HFFc6 (cell line): ENCODE results near the gene PFDN5. TPM values are rescaled to one million over a fixed set of nuclear protein-coding genes. Genes with fewer than 3 reads are reported as not detected.
"Not testable (repeated sequence)": the region's sequence is repeated elsewhere in the genome, so short reads cannot be mapped to it uniquely, and the experiment has no call there.

ENCODE experiments used
- DNase-seq: peaks from one replicate; pipeline ENCODE4 v3.0.0-alpha.2; 2018
- H3K27ac Mint-ChIP-seq: 2 replicates; pipeline ENCODE4 v1.8.0; 2020; ENCODE audit warnings: mild to moderate bottlenecking, mixed read lengths
- H3K27me3 Mint-ChIP-seq: 2 replicates; pipeline ENCODE4 v1.8.0; 2021; ENCODE audit warnings: mild to moderate bottlenecking, moderate library complexity, mixed read lengths; ENCODE audit not compliant: insufficient read depth
- H3K36me3 Mint-ChIP-seq: 2 replicates; pipeline ENCODE4 v1.8.0; 2021; ENCODE audit warnings: low read depth, mixed read lengths
- H3K4me1 Mint-ChIP-seq: 2 replicates; pipeline ENCODE4 v1.8.0; 2020; ENCODE audit warnings: low read depth, mixed read lengths
- H3K4me3 Mint-ChIP-seq: 2 replicates; pipeline ENCODE4 v1.8.0; 2020; ENCODE audit warnings: mild to moderate bottlenecking, moderate library complexity, mixed read lengths
- H3K9me3 Mint-ChIP-seq: 2 replicates; pipeline ENCODE4 v1.8.0; 2020; ENCODE audit warnings: mild to moderate bottlenecking, mixed read lengths
- total RNA-seq, 6 experiments: library from RNA; stranded (reverse); fragmentation: NEBNext Ultra II Directional; extraction: Animal tissue kit (Norgen Biotek cat#: 25700); gene quantifications; 2 replicates in 1 of 6; 3 replicates in 5 of 6; pipeline ENCODE4 v1.2.3, GENCODE V29; 2021
- TF ChIP-seq, protein P1 (sequence below): fragments of 200-600 bp; sonication (generic); IDR thresholded peaks from 2 replicates; pipeline ENCODE4 v1.5.0; 2021; ENCODE audit warnings: antibody characterized with exemption, mild to moderate bottlenecking

Gene PFDN5
- total RNA-seq, 6 experiments from 2014 or later, result 502 to 568 (median 534) TPM

DNA sequence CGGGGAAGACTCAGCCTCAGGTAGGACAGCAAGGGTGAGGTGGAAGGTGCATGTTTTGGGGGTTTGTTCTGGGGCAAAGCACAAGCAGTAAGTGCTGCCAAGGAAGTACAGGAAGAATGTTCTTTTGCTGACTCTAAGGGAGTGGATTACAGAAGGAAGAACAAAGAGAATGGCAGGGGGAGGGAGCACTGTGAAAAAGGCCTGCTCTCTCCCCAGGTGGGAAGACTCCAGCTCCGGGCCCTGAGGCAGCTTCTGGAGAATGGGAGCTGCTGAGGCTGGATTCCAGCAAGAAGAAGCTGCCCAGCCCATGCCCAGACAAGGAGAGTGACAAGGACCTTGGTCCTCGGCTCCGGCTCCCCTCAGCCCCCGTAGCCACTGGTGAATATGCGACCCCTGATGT lies 7.0 kb upstream of the PFDN5 start:
- Mint-ChIP-seq H3K36me3 (peaks cover 20% of the 10 kb centered on the region), H3K9me3 (no peaks in the 10 kb centered on the region), H3K27me3 (no peaks in the 10 kb centered on the region; the same call in 1 of the 2 replicates), H3K27ac (peak overlapping the region; percentile 38), H3K4me3 (no peak overlapping the region), H3K4me1 (peaks cover 36% of the 10 kb centered on the region)
- DNase-seq, result no peak
- TF ChIP-seq, protein P1, sequence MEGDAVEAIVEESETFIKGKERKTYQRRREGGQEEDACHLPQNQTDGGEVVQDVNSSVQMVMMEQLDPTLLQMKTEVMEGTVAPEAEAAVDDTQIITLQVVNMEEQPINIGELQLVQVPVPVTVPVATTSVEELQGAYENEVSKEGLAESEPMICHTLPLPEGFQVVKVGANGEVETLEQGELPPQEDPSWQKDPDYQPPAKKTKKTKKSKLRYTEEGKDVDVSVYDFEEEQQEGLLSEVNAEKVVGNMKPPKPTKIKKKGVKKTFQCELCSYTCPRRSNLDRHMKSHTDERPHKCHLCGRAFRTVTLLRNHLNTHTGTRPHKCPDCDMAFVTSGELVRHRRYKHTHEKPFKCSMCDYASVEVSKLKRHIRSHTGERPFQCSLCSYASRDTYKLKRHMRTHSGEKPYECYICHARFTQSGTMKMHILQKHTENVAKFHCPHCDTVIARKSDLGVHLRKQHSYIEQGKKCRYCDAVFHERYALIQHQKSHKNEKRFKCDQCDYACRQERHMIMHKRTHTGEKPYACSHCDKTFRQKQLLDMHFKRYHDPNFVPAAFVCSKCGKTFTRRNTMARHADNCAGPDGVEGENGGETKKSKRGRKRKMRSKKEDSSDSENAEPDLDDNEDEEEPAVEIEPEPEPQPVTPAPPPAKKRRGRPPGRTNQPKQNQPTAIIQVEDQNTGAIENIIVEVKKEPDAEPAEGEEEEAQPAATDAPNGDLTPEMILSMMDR, result no peak

DNA sequence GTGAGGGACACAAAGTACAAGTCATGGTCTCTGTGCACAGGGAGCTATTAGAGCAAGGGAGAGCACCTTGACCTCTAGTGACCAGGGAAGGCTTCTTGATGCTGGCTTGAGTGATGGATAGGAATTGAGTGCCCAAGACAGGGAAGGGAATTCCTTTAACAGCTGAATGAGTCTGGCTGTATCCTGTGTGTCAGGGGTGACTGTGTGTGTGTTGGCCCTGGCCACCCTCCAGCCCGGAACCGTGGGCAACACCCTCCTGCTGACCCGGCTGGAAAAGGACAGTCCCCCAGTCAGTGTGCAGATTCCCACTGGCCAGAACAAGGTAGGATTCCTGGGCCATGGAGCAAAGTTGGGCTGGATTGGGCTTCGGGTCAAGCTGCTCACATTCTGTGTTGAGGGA lies 5.5 kb upstream of the PFDN5 start:
- TF ChIP-seq, protein P1, result no peak
- H3K27me3 Mint-ChIP-seq, result no peaks in the 10 kb centered on the region; the same call in 1 of the 2 replicates
- H3K9me3 Mint-ChIP-seq, result no peaks in the 10 kb centered on the region
- peaks cover 40% of the 10 kb centered on the region for H3K4me1 Mint-ChIP-seq
- peak overlapping the region; percentile 38 for H3K4me3 Mint-ChIP-seq
- peak; percentile 30 for DNase-seq
- peak overlapping the region; percentile 79 for H3K27ac Mint-ChIP-seq
- peaks cover 20% of the 10 kb centered on the region for H3K36me3 Mint-ChIP-seq

DNA sequence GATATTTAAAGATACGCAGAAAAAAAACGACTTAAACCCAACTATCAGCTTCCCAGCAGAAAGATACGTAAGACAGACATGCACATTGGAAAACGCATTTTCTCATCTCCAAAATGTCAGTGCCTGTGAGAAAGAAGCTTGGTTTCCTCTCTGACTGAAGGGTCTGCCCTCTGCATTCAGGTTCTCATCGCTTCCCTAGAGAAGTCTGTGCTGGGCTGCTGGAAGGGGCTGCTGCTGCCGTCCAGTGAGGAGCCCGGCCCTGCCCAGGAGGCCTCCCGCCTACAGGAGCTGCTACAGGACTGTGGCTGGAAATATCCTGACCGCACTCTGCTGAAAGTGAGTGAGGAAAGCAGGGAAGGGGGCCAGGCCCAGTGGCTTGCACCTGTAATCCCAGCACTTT lies 4.7 kb upstream of the PFDN5 start:
- DNase-seq, result peak; percentile 23
- TF ChIP-seq, protein P1, result no peak
- H3K27ac Mint-ChIP-seq, result peak overlapping the region; percentile 79
- peaks cover 24% of the 10 kb centered on the region for H3K36me3 Mint-ChIP-seq
- H3K4me3 Mint-ChIP-seq, result no peak overlapping the region
- no peaks in the 10 kb centered on the region for H3K9me3 Mint-ChIP-seq
- H3K27me3 Mint-ChIP-seq, result peaks cover 3% of the 10 kb centered on the region
- peaks cover 44% of the 10 kb centered on the region for H3K4me1 Mint-ChIP-seq

DNA sequence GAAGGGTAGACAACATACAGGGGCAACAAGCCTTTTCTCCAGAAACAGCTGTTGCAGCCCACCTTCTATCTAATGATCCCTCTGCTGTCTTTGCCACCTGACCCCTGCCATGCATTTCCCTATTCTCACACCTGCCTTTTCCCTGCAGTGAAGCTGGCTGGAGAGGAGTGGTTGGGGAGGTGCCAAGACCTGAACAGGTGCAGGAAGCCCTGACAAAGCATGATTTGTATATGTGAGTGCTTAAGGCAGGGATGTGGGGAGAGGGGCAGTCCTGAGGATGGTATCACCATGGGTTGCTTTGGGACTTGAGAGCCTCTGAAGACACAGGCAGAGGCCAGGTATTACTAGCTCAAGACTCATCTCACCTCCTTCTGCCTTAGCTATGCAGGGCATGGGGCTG lies 2.9 kb upstream of the PFDN5 start:
- Mint-ChIP-seq H3K4me3 (no peak overlapping the region), H3K4me1 (peaks cover 57% of the 10 kb centered on the region), H3K27me3 (peaks cover 6% of the 10 kb centered on the region), H3K9me3 (no peaks in the 10 kb centered on the region), H3K36me3 (peaks cover 41% of the 10 kb centered on the region), H3K27ac (no peak overlapping the region)
- TF ChIP-seq, protein P1, result no peak
- no peak for DNase-seq

DNA sequence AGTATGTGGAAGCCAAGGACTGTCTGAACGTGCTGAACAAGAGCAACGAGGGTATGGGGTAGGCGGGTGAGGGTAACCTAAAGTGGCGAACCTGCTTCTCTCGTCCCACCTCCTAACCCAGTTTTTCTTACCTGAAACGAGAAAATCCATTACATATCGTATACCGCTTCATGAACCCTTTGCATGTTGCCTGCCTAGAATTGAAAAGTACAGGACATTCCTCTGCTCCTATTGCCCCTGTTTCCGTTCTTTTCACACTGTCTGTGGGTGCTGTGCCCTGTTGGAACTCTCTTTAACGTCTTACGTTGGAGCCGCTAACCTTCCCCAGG lies 513 bp downstream of the PFDN5 start:
- no peak for DNase-seq
- H3K27me3 Mint-ChIP-seq, result peaks cover 17% of the 10 kb centered on the region

DNA sequence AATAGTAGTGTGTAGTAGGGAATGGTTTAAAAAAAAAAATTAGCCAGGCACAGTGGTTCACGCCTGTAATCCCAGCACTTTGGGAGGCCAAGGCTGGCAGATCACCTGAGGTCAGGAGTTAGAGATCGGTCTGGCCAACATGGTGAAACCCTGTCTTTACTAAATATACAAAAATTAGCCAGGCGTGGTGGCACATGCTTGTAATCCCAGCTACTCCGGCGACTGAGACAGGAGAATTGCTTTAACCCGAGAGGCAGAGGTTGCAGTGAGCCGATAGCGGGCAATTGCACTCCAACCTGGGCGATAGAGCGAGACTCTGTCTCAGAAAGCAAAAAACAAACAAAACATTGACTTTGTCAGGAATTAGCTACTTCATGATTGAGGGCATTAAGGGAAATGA lies 1.8 kb downstream of the PFDN5 start:
- H3K4me3 Mint-ChIP-seq, result peak overlapping the region; percentile 91
- H3K36me3 Mint-ChIP-seq, result peaks cover 62% of the 10 kb centered on the region
- H3K27ac Mint-ChIP-seq, result peak overlapping the region; percentile 98
- not testable (repeated sequence) for DNase-seq, H3K9me3 Mint-ChIP-seq
- H3K27me3 Mint-ChIP-seq, result peaks cover 17% of the 10 kb centered on the region
- peaks cover 68% of the 10 kb centered on the region for H3K4me1 Mint-ChIP-seq

More for the DNA sequence above, 513 bp downstream of the PFDN5 start:
- Mint-ChIP-seq H3K36me3 (peaks cover 58% of the 10 kb centered on the region), H3K4me1 (peaks cover 57% of the 10 kb centered on the region), H3K27ac (peak overlapping the region; percentile 98), H3K4me3 (peak overlapping the region; percentile 91), H3K9me3 (no peaks in the 10 kb centered on the region)
- TF ChIP-seq, protein P1, result no peak
